Measurements from ENCODE around the gene AFP. TPM values are rescaled to one million over a fixed set of nuclear protein-coding genes. Genes with fewer than 3 reads are reported as not detected.
A peak's percentile ranks its signal among the peaks of the same experiment; 100 is the strongest.

The AFP gene
- total and polyA plus RNA-seq, 2 of the 13 experiments (the other 11 are each of a cell fraction or from before 2014, with no cell fraction given), result 9,434 to 13,105 TPM

DNA sequence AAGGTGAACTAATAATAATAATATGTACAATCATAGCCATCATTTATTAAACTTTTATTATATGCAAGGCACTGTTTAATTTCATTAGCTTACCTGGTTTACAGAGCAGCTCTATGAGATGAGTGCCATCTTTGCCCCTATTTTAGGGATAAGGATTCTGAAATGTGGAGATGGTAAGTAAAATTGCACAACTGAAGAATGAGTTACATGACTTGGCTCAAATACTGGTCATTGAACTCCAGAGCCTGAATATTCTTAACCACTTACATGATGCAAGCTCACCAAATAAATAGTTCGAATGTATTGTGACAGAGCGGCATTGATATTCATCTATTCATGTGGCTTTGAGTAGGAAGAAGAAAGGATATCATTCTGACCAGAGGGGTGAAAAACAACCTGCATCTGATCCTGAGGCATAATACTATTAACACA is 20.2 kb upstream of the AFP start (continued):
- 0 out of 2 replicates have a peak, but pooled peaks have one; percentile 33 for TF ChIP-seq SMAD3 (CRISPR knock-in tag; IDR thresholded peaks at IDR 0.05)
- no peak for TF ChIP-seq CREBL2 (CRISPR knock-in tag; IDR thresholded peaks at IDR 0.05; ENCODE audit: borderline replicate concordance)
- peak; percentile 15; the same call in 1 of the 2 replicates for TF ChIP-seq RXRB (CRISPR knock-in tag; IDR thresholded peaks at IDR 0.05; ENCODE audit: borderline replicate concordance)
- peak; percentile 52; the same call in 1 of the 2 replicates for TF ChIP-seq SOX5 (CRISPR knock-in tag; IDR thresholded peaks at IDR 0.05; ENCODE audit: borderline replicate concordance)
- TF ChIP-seq POLR2G (IDR thresholded peaks at IDR 0.05; ENCODE audit: low read depth, low read length), result peak; percentile 68
- TF ChIP-seq ZNF160 (CRISPR knock-in tag; IDR thresholded peaks at IDR 0.05), result no peak
- peak; percentile 89 for TF ChIP-seq NCOA2 (CRISPR knock-in tag; IDR thresholded peaks at IDR 0.05)
- TF ChIP-seq ZNF776 (CRISPR knock-in tag; IDR thresholded peaks at IDR 0.05), result no peak

- ChIA-PET CTCF (ENCODE audit: low intra/inter-chr PET ratio, low total read pairs) (no interaction called here), POLR2A (interaction anchor here (1.1 to 2.4 kb wide), 6 partner anchors 8 to 72 kb away, joined by 3 to 18 read pairs (median 6); partner anchors contain the start of gene ALB)
- Histone ChIP-seq H3K4me2 (ENCODE audit: low read depth, low read length) (peak overlapping the region; percentile 77), H3K36me3 (replicated peaks in 1 of 2; ENCODE audit: control insufficient read depth in 1 of 2, insufficient read depth in 2 of 2, low read length in 2 of 2) (peaks cover 11 to 54% of the 10 kb centered on the region in 2 experiments; a peak in 4 of 5 replicates), H2AFZ (ENCODE audit: low read length) (no peak overlapping the region), H3K79me2 (ENCODE audit: insufficient read depth, low read length) (peaks cover 40% of the 10 kb centered on the region), H3K27me3 (ENCODE audit: control insufficient read depth in 1 of 2, insufficient read depth in 2 of 2, low read length in 2 of 2) (no peaks in the 10 kb centered on the region), H3K4me3 (replicated peaks in 1 of 3; ENCODE audit: insufficient read depth in 1 of 3, low read depth in 2 of 3, low read length in 3 of 3) (peak overlapping the region; percentile 26 to 38 (median 31); a peak in 5 of 6 replicates), H3K4me1 (ENCODE audit: insufficient read depth, low read length) (peaks cover 59% of the 10 kb centered on the region), H3K9me3 (ENCODE audit: low read length) (no peaks in the 10 kb centered on the region), H3K27ac (ENCODE audit: extremely low read length, insufficient read depth, low read length) (peak overlapping the region; percentile 89), H4K20me1 (ENCODE audit: insufficient read depth, low read length) (peaks cover 3% of the 10 kb centered on the region), H3K9ac (ENCODE audit: insufficient read depth, low read depth, low read length) (peak overlapping the region; percentile 49)
- no peak for FAIRE-seq
- intact Hi-C loops (cut with micrococcal nuclease; ENCODE audit: unreplicated experiment), result loop anchor here (2.0 kb wide), 1 partner anchor 72 kb away; no protein-coding TSS in a partner anchor
- in situ Hi-C loops (cut with HindIII; ENCODE audit: extremely low pct_ligation_motif_present, low pct_unique_long_range_greater_than_20kb), result no loop called here
- 45% methylated on average over 2 of the region's 2 CpGs for WGBS (ENCODE audit: low lambda C conversion rate)
- ATAC-seq, result no peak
- TSS peak; percentile 7 for BruUV-seq (replicated peaks)
- DNase-seq (ENCODE audit: low spot score), result no peak
- TF ChIP-seq ZNF652 (CRISPR knock-in tag; IDR thresholded peaks at IDR 0.05; ENCODE audit: borderline replicate concordance, low read depth) (peak; percentile 80), GTF2F1 (IDR thresholded peaks at IDR 0.05; ENCODE audit: low read length) (no peak), NFIC (IDR thresholded peaks at IDR 0.05; ENCODE audit: low read length) (peak; percentile 38; the same call in 1 of the 2 replicates), KLF12 (CRISPR knock-in tag; IDR thresholded peaks at IDR 0.05; ENCODE audit: borderline replicate concordance) (peak; percentile 34; the same call in 1 of the 2 replicates), ZNF280D (CRISPR knock-in tag; IDR thresholded peaks at IDR 0.05) (0 out of 2 replicates have a peak, but pooled peaks have one; percentile 30), MED1 (CRISPR knock-in tag; IDR thresholded peaks at IDR 0.05) (0 out of 2 replicates have a peak, but pooled peaks have one; percentile 32), MATR3 (CRISPR knock-in tag; IDR thresholded peaks at IDR 0.05) (no peak), ZNF792 (CRISPR knock-in tag; IDR thresholded peaks at IDR 0.05) (no peak), ATF1 (CRISPR knock-in tag; IDR thresholded peaks at IDR 0.05) (0 out of 2 replicates have a peak, but pooled peaks have one; percentile 37), ZSCAN21 (CRISPR knock-in tag; IDR thresholded peaks at IDR 0.05; ENCODE audit: borderline replicate concordance) (0 out of 2 replicates have a peak, but pooled peaks have one; percentile 13), ZNF614 (CRISPR knock-in tag; IDR thresholded peaks at IDR 0.05; ENCODE audit: borderline replicate concordance) (no peak), AGO2 (optimal IDR thresholded peaks at IDR 0.05; ENCODE audit: low read depth, low read length) (peak; percentile 80), RBFOX2 (IDR thresholded peaks at IDR 0.05; ENCODE audit: low read depth, low read length) (peak; percentile 85; the same call in 1 of the 2 replicates)
Measured at GRCh38 chr4:73416423-73417087, 19.5 kb upstream of the AFP start.
